Mesothelial cell of epicardium (in vitro differentiated cells): ENCODE results near the gene MYL10. TPM values are rescaled to one million over a fixed set of nuclear protein-coding genes. Genes with fewer than 3 reads are reported as not detected.

Experiments
- DNase-seq, 2 experiments: peaks; one replicate each; pipeline ENCODE4 v3.0.0; 2021; ENCODE audit warnings: low spot score in 2 of 2; ENCODE audit not compliant: unreplicated experiment in 2 of 2
- H3K27ac Mint-ChIP-seq: 2 replicates; pipeline ENCODE4 v1.8.0; 2021; ENCODE audit warnings: mixed read lengths
- H3K27me3 Mint-ChIP-seq: 2 replicates; pipeline ENCODE4 v1.8.0; 2021; ENCODE audit warnings: low read depth, mixed read lengths
- H3K36me3 Mint-ChIP-seq: 2 replicates; pipeline ENCODE4 v1.8.0; 2021; ENCODE audit warnings: mixed read lengths
- H3K4me1 Mint-ChIP-seq: 2 replicates; pipeline ENCODE4 v1.8.0; 2021; ENCODE audit warnings: mixed read lengths
- H3K4me3 Mint-ChIP-seq: 2 replicates; pipeline ENCODE4 v1.8.0; 2021; ENCODE audit warnings: mild to moderate bottlenecking, moderate library complexity, mixed read lengths
- H3K9me3 Mint-ChIP-seq: 2 replicates; pipeline ENCODE4 v1.8.0; 2021; ENCODE audit warnings: mixed read lengths
- total RNA-seq: library from RNA; stranded (reverse); gene quantifications from 3 replicates; pipeline ENCODE4 v1.2.1, GENCODE V29; 2021
- TF ChIP-seq, protein P1 (sequence below): fragments of 200-600 bp; sonication (generic); IDR thresholded peaks from one replicate; pipeline ENCODE4 v1.5.0; 2021; ENCODE audit warnings: antibody characterized with exemption; ENCODE audit not compliant: unreplicated experiment

The MYL10 gene
- total RNA-seq, 1 donor from 2014 or later, result not detected

DNA sequence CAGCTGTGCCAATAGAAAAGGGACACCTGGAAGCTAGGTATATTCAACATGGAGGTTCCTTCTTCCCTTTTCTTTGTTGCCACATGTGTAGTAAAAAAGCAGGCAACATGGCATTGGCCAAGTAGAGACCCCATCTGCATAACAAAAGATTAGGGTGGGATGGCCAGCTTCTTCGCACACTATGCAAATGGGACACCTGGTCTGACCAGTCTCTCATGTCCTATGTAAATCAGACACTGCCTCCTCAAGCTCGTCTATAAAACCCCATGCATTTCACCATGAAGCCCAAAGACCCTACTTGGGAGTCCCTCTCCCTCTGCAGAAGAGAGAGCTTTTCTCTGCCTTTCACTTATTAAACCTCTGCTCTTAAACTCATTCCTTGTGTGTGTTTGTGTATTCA is 53.9 kb downstream of the MYL10 start:
- Mint-ChIP-seq H3K9me3 (peaks cover 38% of the 10 kb centered on the region), H3K4me3 (no peak overlapping the region), H3K27ac (peak overlapping the region; percentile 82), H3K4me1 (peaks cover 7% of the 10 kb centered on the region), H3K27me3 (peaks cover 4% of the 10 kb centered on the region), H3K36me3 (no peaks in the 10 kb centered on the region)
- TF ChIP-seq, protein P1, sequence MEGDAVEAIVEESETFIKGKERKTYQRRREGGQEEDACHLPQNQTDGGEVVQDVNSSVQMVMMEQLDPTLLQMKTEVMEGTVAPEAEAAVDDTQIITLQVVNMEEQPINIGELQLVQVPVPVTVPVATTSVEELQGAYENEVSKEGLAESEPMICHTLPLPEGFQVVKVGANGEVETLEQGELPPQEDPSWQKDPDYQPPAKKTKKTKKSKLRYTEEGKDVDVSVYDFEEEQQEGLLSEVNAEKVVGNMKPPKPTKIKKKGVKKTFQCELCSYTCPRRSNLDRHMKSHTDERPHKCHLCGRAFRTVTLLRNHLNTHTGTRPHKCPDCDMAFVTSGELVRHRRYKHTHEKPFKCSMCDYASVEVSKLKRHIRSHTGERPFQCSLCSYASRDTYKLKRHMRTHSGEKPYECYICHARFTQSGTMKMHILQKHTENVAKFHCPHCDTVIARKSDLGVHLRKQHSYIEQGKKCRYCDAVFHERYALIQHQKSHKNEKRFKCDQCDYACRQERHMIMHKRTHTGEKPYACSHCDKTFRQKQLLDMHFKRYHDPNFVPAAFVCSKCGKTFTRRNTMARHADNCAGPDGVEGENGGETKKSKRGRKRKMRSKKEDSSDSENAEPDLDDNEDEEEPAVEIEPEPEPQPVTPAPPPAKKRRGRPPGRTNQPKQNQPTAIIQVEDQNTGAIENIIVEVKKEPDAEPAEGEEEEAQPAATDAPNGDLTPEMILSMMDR, result no peak
- no peak for DNase-seq

GRCh38 chr7:101572156-101572555 is 56.9 kb downstream of the MYL10 start:
- no peak for DNase-seq
- Mint-ChIP-seq H3K9me3 (peaks cover 51% of the 10 kb centered on the region), H3K27ac (no peak overlapping the region), H3K4me1 (peaks cover 4% of the 10 kb centered on the region), H3K36me3 (no peaks in the 10 kb centered on the region), H3K4me3 (no peak overlapping the region), H3K27me3 (peaks cover 5% of the 10 kb centered on the region)
- TF ChIP-seq, protein P1, result no peak

GRCh38 chr7:101567230-101567629 is 61.9 kb downstream of the MYL10 start:
- no peak for DNase-seq
- TF ChIP-seq, protein P1, result no peak
- no peak overlapping the region for H3K27ac Mint-ChIP-seq
- H3K4me1 Mint-ChIP-seq, result peaks cover 6% of the 10 kb centered on the region
- peaks cover 32% of the 10 kb centered on the region for H3K9me3 Mint-ChIP-seq
- no peaks in the 10 kb centered on the region for H3K36me3 Mint-ChIP-seq
- no peak overlapping the region for H3K4me3 Mint-ChIP-seq
- H3K27me3 Mint-ChIP-seq, result peaks cover 15% of the 10 kb centered on the region

GRCh38 chr7:101565601-101566209 is 63.4 kb downstream of the MYL10 start:
- no peak overlapping the region for H3K27ac Mint-ChIP-seq

DNA sequence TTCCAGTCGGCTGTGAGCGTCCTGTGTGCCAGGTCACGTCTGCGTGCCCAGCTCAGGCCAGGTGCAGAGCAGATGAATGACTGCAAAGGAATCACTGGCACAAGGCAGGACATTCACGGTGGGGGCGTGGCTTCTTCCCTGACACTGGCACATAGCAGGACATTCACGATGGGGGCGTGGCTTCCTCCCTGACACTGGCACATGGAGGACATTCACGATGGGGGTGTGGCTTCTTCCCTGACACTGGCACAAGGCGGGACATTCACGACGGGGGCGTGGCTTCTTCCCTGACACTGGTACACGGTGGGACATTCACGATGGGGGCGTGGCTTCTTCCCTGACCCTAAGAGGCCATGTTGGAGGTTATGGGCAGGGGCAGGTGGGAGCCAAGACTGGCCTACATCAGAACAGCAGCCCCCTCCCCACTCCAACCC is 64.3 kb downstream of the MYL10 start:
- no peak for DNase-seq
- H3K4me1 Mint-ChIP-seq, result peaks cover 6% of the 10 kb centered on the region
- peaks cover 12% of the 10 kb centered on the region for H3K9me3 Mint-ChIP-seq
- no peaks in the 10 kb centered on the region for H3K36me3 Mint-ChIP-seq
- peaks cover 15% of the 10 kb centered on the region for H3K27me3 Mint-ChIP-seq
- no peak overlapping the region for H3K4me3 Mint-ChIP-seq
- H3K27ac Mint-ChIP-seq, result no peak overlapping the region
- TF ChIP-seq, protein P1, result no peak

More at GRCh38 chr7:101565601-101566209, 63.4 kb downstream of the MYL10 start:
- Mint-ChIP-seq H3K36me3 (no peaks in the 10 kb centered on the region), H3K27me3 (peaks cover 15% of the 10 kb centered on the region), H3K4me3 (no peak overlapping the region), H3K4me1 (peaks cover 6% of the 10 kb centered on the region), H3K9me3 (peaks cover 17% of the 10 kb centered on the region)
- DNase-seq, result no peak
- TF ChIP-seq, protein P1, result no peak
